ENCODE measurements around the gene CXCL11. TPM values are rescaled to one million over a fixed set of nuclear protein-coding genes. Genes with fewer than 3 reads are reported as not detected.
"Not testable (repeated sequence)": the region's sequence is repeated elsewhere in the genome, so short reads cannot be mapped to it uniquely, and the experiment has no call there.

The CXCL11 gene
- polyA plus RNA-seq, 1 donor (not counting 4 experiments of a cell fraction or from before 2014, with no cell fraction given): 0.93 TPM

GRCh38 chr4:76044686-76045085 lies 8.8 kb upstream of the CXCL11 start:
- H4K20me1 ChIP-seq (ENCODE audit: control insufficient read depth, extremely low read depth, insufficient read depth, low read length); H3K4me2 ChIP-seq (ENCODE audit: control insufficient read depth, extremely low read depth, insufficient read depth, low read depth, low read length); H3K27me3 ChIP-seq (ENCODE audit: control insufficient read depth, extremely low read depth, insufficient read depth, low read length); dilution Hi-C loops (cut with MboI; ENCODE audit: extremely low pct_ligation_motif_present, low sequenced_read_pairs); H3K36me3 ChIP-seq (ENCODE audit: control insufficient read depth in 2 of 2, extremely low read depth in 1 of 2, insufficient read depth in 2 of 2, low read length in 2 of 2); DNase-seq (ENCODE audit: low read depth, low spot score); H2AFZ ChIP-seq (ENCODE audit: control insufficient read depth, low read length); H3K4me3 ChIP-seq (ENCODE audit: control insufficient read depth in 2 of 3, extremely low read depth in 1 of 3, insufficient read depth in 2 of 3, low read depth in 1 of 3, low read length in 3 of 3); H3K4me1 ChIP-seq (ENCODE audit: control insufficient read depth, extremely low read depth, insufficient read depth, low read length); H3K79me2 ChIP-seq (ENCODE audit: control insufficient read depth, insufficient read depth, low read length); H3K9ac ChIP-seq (ENCODE audit: control insufficient read depth, extremely low read depth, insufficient read depth, low read length); H3K9me1 ChIP-seq (ENCODE audit: control insufficient read depth, extremely low read depth, insufficient read depth, low read length); H3K27ac ChIP-seq (ENCODE audit: control insufficient read depth, insufficient read depth, low read length); FAIRE-seq; H3K9me3 ChIP-seq (ENCODE audit: control insufficient read depth, low read depth, low read length): not testable (repeated sequence)

DNA sequence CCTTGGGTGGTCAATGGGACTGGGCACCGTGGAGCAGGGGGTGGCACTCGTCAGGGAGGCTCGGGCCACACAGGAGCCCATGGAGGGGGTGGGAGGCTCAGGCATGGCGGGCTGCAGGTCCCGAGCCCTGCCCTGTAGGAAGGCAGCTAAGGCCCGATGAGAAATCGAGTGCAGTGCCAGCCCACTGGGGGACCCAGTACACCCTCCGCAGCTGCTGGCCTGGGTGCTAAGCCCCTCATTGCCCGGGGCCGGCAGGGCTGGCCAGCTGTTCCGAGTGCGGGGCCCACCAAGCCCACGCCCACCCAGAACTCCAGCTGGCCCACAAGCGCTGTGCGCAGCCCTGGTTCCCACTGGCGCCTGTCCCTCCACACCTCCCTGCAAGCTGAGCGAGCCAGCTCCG lies 7.4 kb upstream of the CXCL11 start:
- H3K27ac ChIP-seq (ENCODE audit: control insufficient read depth, insufficient read depth, low read length); H3K79me2 ChIP-seq (ENCODE audit: control insufficient read depth, insufficient read depth, low read length); H3K9me1 ChIP-seq (ENCODE audit: control insufficient read depth, extremely low read depth, insufficient read depth, low read length); DNase-seq (ENCODE audit: low read depth, low spot score); H3K9me3 ChIP-seq (ENCODE audit: control insufficient read depth, low read depth, low read length); H3K4me2 ChIP-seq (ENCODE audit: control insufficient read depth, extremely low read depth, insufficient read depth, low read depth, low read length); FAIRE-seq; H3K4me3 ChIP-seq (ENCODE audit: control insufficient read depth in 2 of 3, extremely low read depth in 1 of 3, insufficient read depth in 2 of 3, low read depth in 1 of 3, low read length in 3 of 3); dilution Hi-C loops (cut with MboI; ENCODE audit: extremely low pct_ligation_motif_present, low sequenced_read_pairs); H3K36me3 ChIP-seq (ENCODE audit: control insufficient read depth in 2 of 2, extremely low read depth in 1 of 2, insufficient read depth in 2 of 2, low read length in 2 of 2); H3K9ac ChIP-seq (ENCODE audit: control insufficient read depth, extremely low read depth, insufficient read depth, low read length); H4K20me1 ChIP-seq (ENCODE audit: control insufficient read depth, extremely low read depth, insufficient read depth, low read length); H3K4me1 ChIP-seq (ENCODE audit: control insufficient read depth, extremely low read depth, insufficient read depth, low read length); H2AFZ ChIP-seq (ENCODE audit: control insufficient read depth, low read length); H3K27me3 ChIP-seq (ENCODE audit: control insufficient read depth, extremely low read depth, insufficient read depth, low read length): not testable (repeated sequence)

- H3K9me3 ChIP-seq (ENCODE audit: control insufficient read depth, low read depth, low read length); H2AFZ ChIP-seq (ENCODE audit: control insufficient read depth, low read length); FAIRE-seq; H3K4me3 ChIP-seq (ENCODE audit: control insufficient read depth in 2 of 3, extremely low read depth in 1 of 3, insufficient read depth in 2 of 3, low read depth in 1 of 3, low read length in 3 of 3); H3K27me3 ChIP-seq (ENCODE audit: control insufficient read depth, extremely low read depth, insufficient read depth, low read length); H3K79me2 ChIP-seq (ENCODE audit: control insufficient read depth, insufficient read depth, low read length); H3K9me1 ChIP-seq (ENCODE audit: control insufficient read depth, extremely low read depth, insufficient read depth, low read length); H3K4me1 ChIP-seq (ENCODE audit: control insufficient read depth, extremely low read depth, insufficient read depth, low read length); H4K20me1 ChIP-seq (ENCODE audit: control insufficient read depth, extremely low read depth, insufficient read depth, low read length); dilution Hi-C loops (cut with MboI; ENCODE audit: extremely low pct_ligation_motif_present, low sequenced_read_pairs); H3K4me2 ChIP-seq (ENCODE audit: control insufficient read depth, extremely low read depth, insufficient read depth, low read depth, low read length); H3K36me3 ChIP-seq (ENCODE audit: control insufficient read depth in 2 of 2, extremely low read depth in 1 of 2, insufficient read depth in 2 of 2, low read length in 2 of 2); H3K27ac ChIP-seq (ENCODE audit: control insufficient read depth, insufficient read depth, low read length); DNase-seq (ENCODE audit: low read depth, low spot score); H3K9ac ChIP-seq (ENCODE audit: control insufficient read depth, extremely low read depth, insufficient read depth, low read length): not testable (repeated sequence)
Observed at GRCh38 chr4:76042241-76042998, 6.5 kb upstream of the CXCL11 start.

All from keratinocyte (primary cell).